Gastroesophageal sphincter (tissue), 4 donors: ENCODE data around the gene KCNQ1OT1. TPM values are rescaled to one million over a fixed set of nuclear protein-coding genes. Genes with fewer than 3 reads are reported as not detected.

ENCODE experiments used
- ATAC-seq: fragments of 150-250 bp; one replicate; pipeline ENCODE4 v1.9.1; 2016; ENCODE audit warnings: mild to moderate bottlenecking, moderate library complexity
- H3K27ac ChIP-seq, 4 donors: fragments of 200-600 bp; sonication (generic) in 3 of 4; 1 replicate in 3 of 4; 2 replicates in 1 of 4; pipeline ENCODE4 v1.5.1; 2016 to 2019
- H3K27me3 ChIP-seq: fragments of 200-600 bp; sonication (generic); one replicate; pipeline ENCODE4 v1.5.1; 2019
- H3K36me3 ChIP-seq, 2 donors: fragments of 200-600 bp; sonication (generic); one replicate each; pipeline ENCODE4 v1.5.1; 2019; ENCODE audit warnings: control low read depth in 1 of 2
- H3K4me1 ChIP-seq, 3 donors: fragments of 200-600 bp; sonication (generic); 1 replicate in 2 of 3; 2 replicates in 1 of 3; pipeline ENCODE4 v1.5.1; 2016 to 2019; ENCODE audit warnings: control low read depth in 2 of 3
- H3K4me3 ChIP-seq, 2 donors: fragments of 200-600 bp; sonication (generic); one replicate each; pipeline ENCODE4 v1.5.1; 2019; ENCODE audit warnings: mild to moderate bottlenecking in 1 of 2, moderate library complexity in 1 of 2
- H3K9me3 ChIP-seq, 3 donors: fragments of 200-600 bp; sonication (generic); one replicate each; pipeline ENCODE4 v1.5.1; 2017 to 2019; ENCODE audit warnings: control low read depth in 2 of 3
- CTCF ChIP-seq, 4 experiments: fragments of 200-600 bp in 2 of 4; fragments of 450-650 bp in 2 of 4; sonication (generic) in 1 of 4; IDR thresholded peaks; one replicate each; pipeline ENCODE4 v1.5.1; 2017 to 2019; ENCODE audit warnings: antibody characterized with exemption in 4 of 4, mild to moderate bottlenecking in 2 of 4, moderate library complexity in 2 of 4
- EP300 ChIP-seq: sonication (generic); formaldehyde crosslinking; IDR thresholded peaks from one replicate; pipeline ENCODE4 v1.6.1; 2017; ENCODE audit warnings: antibody characterized with exemption, mild to moderate bottlenecking
- POLR2A ChIP-seq, 2 donors: fragments of 450-650 bp; IDR thresholded peaks; one replicate each; pipeline ENCODE4 v1.6.1; 2017; ENCODE audit warnings: antibody characterized with exemption in 2 of 2, mild to moderate bottlenecking in 2 of 2, moderate library complexity in 1 of 2
- POLR2AphosphoS5 ChIP-seq: sonication (generic); formaldehyde crosslinking; IDR thresholded peaks from one replicate; pipeline ENCODE4 v1.6.1; 2017; ENCODE audit warnings: antibody characterized with exemption
- WGBS, 2 donors: methylation state at CpG; one replicate each; pipeline ENCODE4 v1.1.5; 2018; ENCODE audit warnings: low coverage in 1 of 2; 5-methylcytosine and 5-hydroxymethylcytosine counted together
- total RNA-seq, 4 donors: library from RNA; depleted of rRNA; stranded (reverse); fragments of >200 nt; gene quantifications; one replicate each; pipeline ENCODE4 v1.1.0, GENCODE V29; 2016

Gene KCNQ1OT1
- total RNA-seq, 4 donors from 2014 or later = 0.52 to 3.3 (median 1.4) TPM

DNA sequence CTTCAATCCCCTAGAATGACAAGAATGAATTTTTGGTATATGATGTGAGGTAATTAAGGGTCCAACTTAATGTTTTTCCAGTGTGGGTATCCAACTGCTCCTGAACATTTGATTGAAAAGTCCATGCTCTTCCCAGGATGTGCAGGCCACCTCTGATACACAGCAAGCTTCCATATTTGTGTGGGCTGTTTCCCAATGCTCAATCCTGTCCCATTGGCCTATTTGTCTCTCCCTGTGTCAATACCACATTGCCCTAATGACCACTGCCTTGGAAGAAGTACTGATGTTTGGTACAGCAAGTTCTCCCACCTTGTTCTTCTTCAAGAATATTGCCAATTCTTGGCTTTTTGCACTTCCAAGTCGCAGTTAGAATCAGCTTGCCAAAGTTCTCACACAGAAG lies 42.9 kb downstream of the KCNQ1OT1 start:
- Histone ChIP-seq H3K4me1 (no peaks in the 10 kb centered on the region), H3K9me3 (peaks cover 0 to 83% (median 0%) of the 10 kb centered on the region in 3 donors), H3K27me3 (no peaks in the 10 kb centered on the region), H3K4me3 (no peak overlapping the region), H3K27ac (no peak overlapping the region), H3K36me3 (peaks cover 0 to 7% of the 10 kb centered on the region in 2 donors)
- 73 to 85% methylated on average over 1 of the region's 1 CpG for WGBS, 2 donors
- ATAC-seq = no peak
- TF ChIP-seq POLR2AphosphoS5 (no peak), CTCF (IDR thresholded peaks at IDR 0.05) (no peak), EP300 (no peak), POLR2A (IDR thresholded peaks at IDR 0.05) (no peak)

GRCh38 chr11:2655834-2656622 lies 43.8 kb downstream of the KCNQ1OT1 start:
- H3K4me1 ChIP-seq = no peaks in the 10 kb centered on the region
- H3K9me3 ChIP-seq = peaks cover 0 to 83% (median 0%) of the 10 kb centered on the region in 3 donors
- H3K4me3 ChIP-seq = no peak overlapping the region
- no peaks in the 10 kb centered on the region for H3K27me3 ChIP-seq
- ATAC-seq = no peak
- H3K36me3 ChIP-seq = no peaks in the 10 kb centered on the region
- no peak for TF ChIP-seq EP300
- TF ChIP-seq POLR2AphosphoS5 = no peak
- TF ChIP-seq CTCF (IDR thresholded peaks at IDR 0.05) = no peak
- TF ChIP-seq POLR2A (IDR thresholded peaks at IDR 0.05) = no peak
- no peak overlapping the region for H3K27ac ChIP-seq
- 59 to 64% methylated on average over 5 of the region's 6 CpGs for WGBS, 2 donors

DNA sequence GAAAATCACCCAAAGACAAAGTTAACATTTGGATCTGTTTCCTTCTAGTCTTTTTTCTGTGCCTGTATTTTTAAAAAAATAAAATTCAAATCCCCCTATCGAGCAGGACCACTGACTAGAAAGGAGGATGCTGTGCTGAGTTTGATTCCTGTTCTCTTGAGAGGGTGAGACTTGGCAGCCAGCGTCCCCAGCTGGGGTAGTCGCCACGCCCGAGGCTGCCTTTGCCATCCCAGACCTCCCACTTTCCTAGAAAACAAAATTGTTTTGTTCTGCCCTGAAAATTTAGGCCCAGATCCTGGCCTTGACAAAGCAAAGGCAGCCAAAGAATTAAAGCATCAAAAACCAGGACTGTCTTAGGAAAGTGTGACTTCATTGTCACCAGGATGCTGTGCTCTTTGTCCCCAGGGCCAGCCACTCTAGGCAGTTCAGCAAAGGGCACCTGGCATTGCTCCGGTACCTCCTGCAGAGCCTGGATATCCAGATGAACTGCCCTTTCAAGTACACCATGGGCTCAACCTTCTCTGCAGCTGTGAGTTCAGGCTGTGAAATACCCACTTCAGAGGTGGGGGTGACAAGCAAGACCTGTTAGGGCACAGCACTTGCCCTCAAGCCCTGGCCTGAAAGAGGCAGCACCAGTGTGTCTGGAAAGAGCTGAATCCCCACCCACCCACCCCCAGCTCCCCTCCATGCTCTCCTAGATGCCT lies 44.6 kb downstream of the KCNQ1OT1 start:
- Histone ChIP-seq H3K9me3 (peaks cover 0 to 83% (median 0%) of the 10 kb centered on the region in 3 donors), H3K27me3 (no peaks in the 10 kb centered on the region), H3K4me1 (no peaks in the 10 kb centered on the region), H3K4me3 (no peak overlapping the region), H3K36me3 (no peaks in the 10 kb centered on the region), H3K27ac (no peak overlapping the region)
- ATAC-seq = no peak
- TF ChIP-seq EP300 (no peak), POLR2AphosphoS5 (no peak), POLR2A (IDR thresholded peaks at IDR 0.05) (no peak), CTCF (IDR thresholded peaks at IDR 0.05) (no peak)
- WGBS, 2 donors = 92% methylated on average over 5 of the region's 6 CpGs; no CpG with 5 or more reads in 1 of the 2 donors

- Histone ChIP-seq H3K27ac (no peak overlapping the region), H3K4me3 (no peak overlapping the region), H3K9me3 (peaks cover 0 to 83% (median 0%) of the 10 kb centered on the region in 3 donors), H3K4me1 (no peaks in the 10 kb centered on the region), H3K27me3 (no peaks in the 10 kb centered on the region), H3K36me3 (no peaks in the 10 kb centered on the region)
- ATAC-seq = no peak
- TF ChIP-seq POLR2A (IDR thresholded peaks at IDR 0.05) = no peak
- TF ChIP-seq CTCF (IDR thresholded peaks at IDR 0.05) = no peak
- no peak for TF ChIP-seq POLR2AphosphoS5
- TF ChIP-seq EP300 = no peak
- 80 to 85% methylated on average over 2 to 5 of the region's 16 CpGs for WGBS, 2 donors
These were observed 45.7 kb downstream of the KCNQ1OT1 start for GRCh38 chr11:2653930-2654739.
